ENCODE measurements around the gene IFNA8.

DNA sequence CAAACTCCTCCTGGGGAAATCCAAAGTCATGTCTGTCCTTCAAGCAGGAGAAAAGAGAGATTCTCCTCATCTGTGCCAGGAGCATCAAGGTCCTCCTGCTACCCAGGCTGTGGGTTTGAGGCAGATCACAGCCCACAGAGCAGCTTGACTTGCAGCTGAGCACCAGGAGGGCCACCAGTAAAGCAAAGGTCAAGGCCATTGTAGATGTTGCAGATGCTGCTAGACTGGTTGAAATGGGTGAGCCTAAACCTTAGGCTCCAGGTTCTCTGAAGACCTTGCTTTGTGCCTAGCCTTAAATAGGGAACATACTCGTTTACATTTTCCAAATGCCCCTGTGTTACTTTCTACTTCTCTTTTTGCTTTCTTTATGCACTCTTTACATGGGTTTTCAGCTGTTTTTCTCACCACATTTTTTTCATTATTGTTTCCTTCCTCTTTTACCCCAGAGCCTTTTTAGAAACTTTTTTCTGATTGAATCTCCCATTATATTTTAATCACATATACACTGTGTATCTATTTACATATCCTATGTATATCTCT is 23.7 kb upstream of the IFNA8 start, which contains the start of gene IFNA2:
- no peak for TF ChIP-seq EGR1 (IDR thresholded peaks at IDR 0.05)
- TF ChIP-seq TEAD4 (IDR thresholded peaks at IDR 0.05), result no peak
